GM23248 (cell line): ENCODE data around the gene CLIC5.

Experiments
- EZH2 ChIP-seq: fragments of 200-600 bp; sonication (generic); IDR thresholded peaks from 2 replicates; pipeline ENCODE4 v1.6.1; 2018; ENCODE audit warnings: antibody characterized with exemption, mild to moderate bottlenecking; ENCODE audit not compliant: insufficient read depth, poor library complexity, severe bottlenecking
- EZH2phosphoT487 ChIP-seq: fragments of 200-600 bp; sonication (generic); IDR thresholded peaks from 2 replicates; pipeline ENCODE4 v1.6.1; 2018; ENCODE audit warnings: antibody characterized with exemption, moderate library complexity, mild to moderate bottlenecking, low read depth; ENCODE audit not compliant: insufficient read depth

- TF ChIP-seq EZH2, result no peak
- no peak for TF ChIP-seq EZH2phosphoT487
Measured at GRCh38 chr6:46044881-46045617, 29.4 kb upstream of the CLIC5 start.
